Measurements from ENCODE around the gene CHST10. TPM values are rescaled to one million over a fixed set of nuclear protein-coding genes. Genes with fewer than 3 reads are reported as not detected.
"Not testable (repeated sequence)": the region's sequence is repeated elsewhere in the genome, so short reads cannot be mapped to it uniquely, and the experiment has no call there.

Gene CHST10
- total RNA-seq, 1 donor from 2014 or later = 33.0 TPM

DNA sequence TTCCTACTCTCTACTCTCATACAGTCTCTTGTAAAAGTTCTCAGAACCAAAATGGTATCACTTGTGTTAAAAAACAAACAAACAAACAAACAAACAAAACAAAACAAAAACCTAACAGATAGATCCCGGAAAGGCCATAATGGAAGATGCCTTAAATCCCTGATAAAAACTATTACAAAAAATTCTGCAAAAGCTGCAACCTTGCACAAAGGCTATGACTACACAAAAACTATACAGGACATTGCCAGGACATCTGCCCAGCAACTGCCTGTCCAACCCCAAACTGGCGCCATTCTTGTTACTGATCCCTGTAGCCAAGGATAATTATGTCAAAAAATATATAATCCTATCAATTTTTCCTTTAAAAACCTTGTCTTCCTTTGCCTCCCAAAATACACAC is 58.9 kb downstream of the CHST10 start:
- peaks cover 9% of the 10 kb centered on the region for H3K36me3 Mint-ChIP-seq (ENCODE audit: low read depth)
- no peaks in the 10 kb centered on the region for H3K27me3 Mint-ChIP-seq (ENCODE audit: low read depth)
- H3K4me1 Mint-ChIP-seq = no peaks in the 10 kb centered on the region
- peaks cover 7% of the 10 kb centered on the region for H3K9me3 Mint-ChIP-seq
- H3K27ac Mint-ChIP-seq (ENCODE audit: unreplicated experiment) = no peak overlapping the region
- H3K4me3 Mint-ChIP-seq = no peak overlapping the region
- DNase-seq (ENCODE audit: low read depth, low spot score) = no peak
- TF ChIP-seq, protein P1, sequence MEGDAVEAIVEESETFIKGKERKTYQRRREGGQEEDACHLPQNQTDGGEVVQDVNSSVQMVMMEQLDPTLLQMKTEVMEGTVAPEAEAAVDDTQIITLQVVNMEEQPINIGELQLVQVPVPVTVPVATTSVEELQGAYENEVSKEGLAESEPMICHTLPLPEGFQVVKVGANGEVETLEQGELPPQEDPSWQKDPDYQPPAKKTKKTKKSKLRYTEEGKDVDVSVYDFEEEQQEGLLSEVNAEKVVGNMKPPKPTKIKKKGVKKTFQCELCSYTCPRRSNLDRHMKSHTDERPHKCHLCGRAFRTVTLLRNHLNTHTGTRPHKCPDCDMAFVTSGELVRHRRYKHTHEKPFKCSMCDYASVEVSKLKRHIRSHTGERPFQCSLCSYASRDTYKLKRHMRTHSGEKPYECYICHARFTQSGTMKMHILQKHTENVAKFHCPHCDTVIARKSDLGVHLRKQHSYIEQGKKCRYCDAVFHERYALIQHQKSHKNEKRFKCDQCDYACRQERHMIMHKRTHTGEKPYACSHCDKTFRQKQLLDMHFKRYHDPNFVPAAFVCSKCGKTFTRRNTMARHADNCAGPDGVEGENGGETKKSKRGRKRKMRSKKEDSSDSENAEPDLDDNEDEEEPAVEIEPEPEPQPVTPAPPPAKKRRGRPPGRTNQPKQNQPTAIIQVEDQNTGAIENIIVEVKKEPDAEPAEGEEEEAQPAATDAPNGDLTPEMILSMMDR (conservative IDR thresholded peaks at IDR 0.05) = no peak

DNA sequence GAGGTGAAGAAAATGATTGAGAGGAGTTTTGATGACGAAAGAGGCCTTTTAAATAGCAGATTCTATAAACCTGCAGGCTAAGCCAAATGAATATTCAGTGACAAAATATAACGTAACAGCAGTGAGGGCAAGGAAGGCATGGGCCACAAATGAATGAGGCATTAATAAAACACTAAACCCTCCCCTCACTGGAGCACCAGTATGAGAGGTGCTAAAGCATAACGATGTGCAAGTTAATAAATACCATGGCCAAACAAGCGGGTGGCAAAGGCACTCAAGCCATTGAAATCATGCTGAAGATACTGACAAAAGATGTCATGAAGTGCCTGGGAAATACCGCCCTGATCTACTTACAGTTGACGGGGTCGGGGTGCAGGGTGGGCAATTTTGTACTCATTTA is 64.9 kb downstream of the CHST10 start:
- DNase-seq (ENCODE audit: low read depth, low spot score) = no peak
- Mint-ChIP-seq H3K36me3 (ENCODE audit: low read depth) (peaks cover 2% of the 10 kb centered on the region), H3K4me1 (no peaks in the 10 kb centered on the region), H3K9me3 (peaks cover 5% of the 10 kb centered on the region), H3K27me3 (ENCODE audit: low read depth) (peaks cover 2% of the 10 kb centered on the region), H3K4me3 (no peak overlapping the region), H3K27ac (ENCODE audit: unreplicated experiment) (no peak overlapping the region)
- TF ChIP-seq, protein P1 (conservative IDR thresholded peaks at IDR 0.05) = no peak

GRCh38 chr2:100350661-100351185 is 66.7 kb downstream of the CHST10 start:
- Mint-ChIP-seq H3K4me1 (no peaks in the 10 kb centered on the region), H3K9me3 (peaks cover 2% of the 10 kb centered on the region), H3K27me3 (ENCODE audit: low read depth) (peaks cover 5% of the 10 kb centered on the region), H3K27ac (ENCODE audit: unreplicated experiment) (peak overlapping the region; percentile 16), H3K4me3 (no peak overlapping the region), H3K36me3 (ENCODE audit: low read depth) (peaks cover 2% of the 10 kb centered on the region)
- DNase-seq (ENCODE audit: low read depth, low spot score) = no peak
- TF ChIP-seq, protein P1 (conservative IDR thresholded peaks at IDR 0.05) = no peak

- not testable (repeated sequence) for H3K4me3 Mint-ChIP-seq; DNase-seq (ENCODE audit: low read depth, low spot score); H3K27ac Mint-ChIP-seq (ENCODE audit: unreplicated experiment); H3K36me3 Mint-ChIP-seq (ENCODE audit: low read depth); H3K27me3 Mint-ChIP-seq (ENCODE audit: low read depth); H3K4me1 Mint-ChIP-seq
- H3K9me3 Mint-ChIP-seq = peaks cover 14% of the 10 kb centered on the region
Measured at GRCh38 chr2:100345144-100345543, 72.3 kb downstream of the CHST10 start.

DNA sequence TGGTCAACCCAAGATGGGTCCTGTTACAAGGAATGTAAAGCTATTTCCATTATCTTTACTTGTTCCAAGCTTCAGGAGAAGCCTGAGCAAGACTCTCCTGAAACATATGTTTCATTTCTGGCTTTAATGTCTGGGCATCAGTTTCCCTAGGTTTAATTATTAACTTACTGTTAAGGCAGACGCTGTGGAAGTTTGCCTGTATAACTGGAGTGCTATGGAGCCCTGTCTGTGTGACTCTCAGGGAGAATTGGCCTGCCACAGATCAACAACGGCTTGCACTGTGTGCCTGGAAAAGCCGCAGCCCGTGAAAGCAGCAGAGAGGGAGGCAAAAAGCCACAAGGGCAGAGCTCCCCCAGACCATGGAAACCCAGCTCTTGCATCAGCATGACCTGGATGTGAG is 73.0 kb downstream of the CHST10 start:
- no peak overlapping the region for H3K27ac Mint-ChIP-seq (ENCODE audit: unreplicated experiment)
- H3K4me3 Mint-ChIP-seq = no peak overlapping the region
- H3K9me3 Mint-ChIP-seq = peaks cover 12% of the 10 kb centered on the region
- TF ChIP-seq, protein P1 (conservative IDR thresholded peaks at IDR 0.05) = no peak
- no peaks in the 10 kb centered on the region for H3K4me1 Mint-ChIP-seq
- DNase-seq (ENCODE audit: low read depth, low spot score) = no peak
- H3K27me3 Mint-ChIP-seq (ENCODE audit: low read depth) = peaks cover 8% of the 10 kb centered on the region
- peaks cover 5% of the 10 kb centered on the region for H3K36me3 Mint-ChIP-seq (ENCODE audit: low read depth)

DNA sequence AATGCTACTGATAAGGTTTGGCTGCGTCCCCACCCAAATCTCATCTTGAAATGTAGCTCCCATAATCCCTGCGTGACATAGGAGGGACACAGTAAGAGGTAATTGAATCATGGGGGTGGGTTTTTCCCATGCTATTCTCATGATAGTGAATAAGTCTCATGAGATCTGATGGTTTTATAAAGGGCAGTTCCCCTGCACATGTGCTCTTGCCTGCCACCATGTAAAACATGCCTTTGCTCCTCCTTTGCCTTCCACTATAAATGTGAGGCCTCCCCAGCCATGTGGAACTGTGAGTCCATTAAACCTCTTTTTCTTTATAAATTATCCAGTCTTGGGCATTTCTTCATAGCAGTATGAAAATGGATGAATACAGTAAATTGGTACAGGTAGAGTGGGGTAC is 75.0 kb downstream of the CHST10 start:
- DNase-seq (ENCODE audit: low read depth, low spot score); H3K27ac Mint-ChIP-seq (ENCODE audit: unreplicated experiment); H3K36me3 Mint-ChIP-seq (ENCODE audit: low read depth); H3K4me3 Mint-ChIP-seq; H3K4me1 Mint-ChIP-seq: not testable (repeated sequence)
- Mint-ChIP-seq H3K27me3 (ENCODE audit: low read depth) (peaks cover 14% of the 10 kb centered on the region), H3K9me3 (peaks cover 12% of the 10 kb centered on the region)

Other genes with a start within 250 kb of the CHST10 start
- 5.0 and 5.2 TPM in 2 replicates for gene LONRF2, start 95.2 kb downstream of the CHST10 start, total RNA-seq
- gene NMS, start 52.8 kb upstream of the CHST10 start, total RNA-seq = not detected in 2 replicates
- gene PDCL3, start 145.3 kb upstream of the CHST10 start, total RNA-seq = 35.4 and 36.0 TPM in 2 replicates

Measured in neural crest cell (in vitro differentiated cells).